SKM-1 treated with dmso at 0.1 percent for 144 hours (cell line): ENCODE data around the gene HSPG2.
"Not testable (repeated sequence)": the region's sequence is repeated elsewhere in the genome, so short reads cannot be mapped to it uniquely, and the experiment has no call there.

Source experiments
- DNase-seq: peaks from one replicate; lab custom pipeline; 2025; ENCODE audit not compliant: unreplicated experiment; lab: John Stamatoyannopoulos, UW

HSPG2 gene

GRCh38 chr1:21830792-21831453 is 106.2 kb downstream of the HSPG2 start:
- no peak for DNase-seq

- no peak for DNase-seq
Measured at GRCh38 chr1:21829294-21829693, 107.8 kb downstream of the HSPG2 start.

GRCh38 chr1:21828506-21829210 is 108.5 kb downstream of the HSPG2 start:
- DNase-seq: no peak

GRCh38 chr1:21828075-21828474 is 109.0 kb downstream of the HSPG2 start:
- DNase-seq: no peak

- DNase-seq: no peak
Measured at GRCh38 chr1:21827141-21827679, 109.9 kb downstream of the HSPG2 start.

GRCh38 chr1:21826694-21827093 is 110.4 kb downstream of the HSPG2 start:
- DNase-seq: not testable (repeated sequence)

GRCh38 chr1:21825393-21825792 is 111.7 kb downstream of the HSPG2 start:
- no peak for DNase-seq

GRCh38 chr1:21824926-21825325 is 112.2 kb downstream of the HSPG2 start:
- no peak for DNase-seq

GRCh38 chr1:21823980-21824702 is 113.0 kb downstream of the HSPG2 start:
- no peak for DNase-seq

- DNase-seq: no peak
Measured at GRCh38 chr1:21823206-21823979, 113.7 kb downstream of the HSPG2 start.

- DNase-seq: no peak
Measured at GRCh38 chr1:21822349-21822748, 114.8 kb downstream of the HSPG2 start.

- no peak for DNase-seq
Measured at GRCh38 chr1:21821385-21822019, 115.6 kb downstream of the HSPG2 start.

GRCh38 chr1:21820597-21821232 is 116.4 kb downstream of the HSPG2 start:
- DNase-seq: no peak

- DNase-seq: peak; percentile 46
Measured at GRCh38 chr1:21818656-21819055, 118.5 kb downstream of the HSPG2 start.

GRCh38 chr1:21816602-21817302 is 120.4 kb downstream of the HSPG2 start:
- no peak for DNase-seq

GRCh38 chr1:21815724-21816321 is 121.3 kb downstream of the HSPG2 start:
- no peak for DNase-seq

- DNase-seq: no peak
Measured at GRCh38 chr1:21814981-21815582, 122.0 kb downstream of the HSPG2 start.

- no peak for DNase-seq
Measured at GRCh38 chr1:21814241-21814918, 122.7 kb downstream of the HSPG2 start.
